ENCODE results near the gene HBG2.
"Not testable (repeated sequence)": the region's sequence is repeated elsewhere in the genome, so short reads cannot be mapped to it uniquely, and the experiment has no call there.

HBG2 gene

DNA sequence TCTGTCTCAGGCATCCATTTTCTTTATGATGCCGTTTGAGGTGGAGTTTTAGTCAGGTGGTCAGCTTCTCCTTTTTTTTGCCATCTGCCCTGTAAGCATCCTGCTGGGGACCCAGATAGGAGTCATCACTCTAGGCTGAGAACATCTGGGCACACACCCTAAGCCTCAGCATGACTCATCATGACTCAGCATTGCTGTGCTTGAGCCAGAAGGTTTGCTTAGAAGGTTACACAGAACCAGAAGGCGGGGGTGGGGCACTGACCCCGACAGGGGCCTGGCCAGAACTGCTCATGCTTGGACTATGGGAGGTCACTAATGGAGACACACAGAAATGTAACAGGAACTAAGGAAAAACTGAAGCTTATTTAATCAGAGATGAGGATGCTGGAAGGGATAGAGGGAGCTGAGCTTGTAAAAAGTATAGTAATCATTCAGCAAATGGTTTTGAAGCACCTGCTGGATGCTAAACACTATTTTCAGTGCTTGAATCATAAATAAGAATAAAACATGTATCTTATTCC lies 26.1 kb upstream of the HBG2 start:
- no peak for DNase-seq

DNA sequence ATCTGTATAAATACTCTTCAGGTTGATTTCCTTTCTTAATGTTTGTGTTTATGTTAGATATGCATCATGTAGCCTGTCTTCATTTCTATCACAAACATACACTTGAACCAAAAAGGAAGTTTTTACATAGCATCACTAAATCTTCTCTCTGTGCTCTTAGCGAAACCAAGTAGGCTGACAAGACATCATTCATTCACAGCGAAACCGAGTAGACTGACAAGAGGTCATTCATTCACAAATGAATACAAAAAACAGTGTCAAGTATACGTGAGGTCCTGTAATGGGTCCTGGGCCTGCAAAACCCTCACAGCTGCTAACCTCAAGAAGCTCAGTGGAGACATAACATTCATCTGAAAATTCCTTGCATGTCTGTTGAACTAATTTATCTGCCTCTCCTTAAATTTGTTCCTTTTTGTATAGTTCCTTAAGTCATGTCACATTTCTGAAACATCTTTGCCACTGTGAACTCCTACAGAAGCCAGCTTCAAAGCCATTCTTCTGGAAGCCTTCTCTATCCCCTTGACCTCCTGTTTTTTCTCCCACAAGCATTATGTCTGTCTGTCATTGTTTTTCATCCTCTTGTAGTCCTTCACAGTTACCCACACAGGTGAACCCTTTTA lies 25.0 kb upstream of the HBG2 start:
- DNase-seq = no peak

- DNase-seq = no peak
These were observed 23.3 kb upstream of the HBG2 start for GRCh38 chr11:5277807-5278382.

DNA sequence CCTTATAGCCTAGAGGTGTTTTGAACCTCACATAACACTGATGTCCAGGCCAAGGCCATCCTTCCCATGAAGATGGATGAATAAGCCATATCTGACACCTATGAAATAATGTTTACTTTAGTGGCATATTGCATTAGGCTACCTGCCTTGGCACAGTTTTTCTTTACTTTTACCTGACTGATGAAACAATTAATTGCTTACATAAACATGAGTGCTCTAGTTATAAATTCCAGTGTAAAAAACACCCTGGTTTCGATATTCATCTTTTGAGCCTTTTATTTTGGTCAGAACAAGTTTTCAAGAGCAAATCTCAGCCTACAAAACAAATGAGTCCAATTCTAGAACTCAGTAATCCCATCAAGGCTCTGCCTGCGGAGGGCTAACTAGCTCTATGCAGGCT lies 22.1 kb upstream of the HBG2 start:
- DNase-seq = no peak

GRCh38 chr11:5275369-5276110 lies 21.0 kb upstream of the HBG2 start:
- no peak for DNase-seq

DNA sequence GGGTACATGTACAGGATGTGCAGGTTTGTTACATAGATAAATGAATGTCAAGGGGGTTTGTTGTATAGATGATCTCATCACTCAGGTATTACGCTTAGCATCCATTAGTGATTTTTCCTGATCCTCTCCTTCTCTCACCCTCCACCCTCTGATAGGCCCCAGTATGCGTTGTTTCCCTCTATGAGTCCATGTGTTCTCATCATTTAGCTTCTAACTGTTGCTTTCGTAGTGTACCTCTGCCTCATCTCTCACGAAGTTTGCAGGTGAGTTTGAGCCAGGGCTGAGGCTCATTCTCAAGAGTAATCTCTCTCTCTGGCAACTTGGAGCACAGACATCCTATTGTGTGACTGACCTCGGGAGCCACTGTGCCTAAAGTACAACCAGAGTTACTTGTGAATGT lies 19.8 kb upstream of the HBG2 start:
- no peak for DNase-seq

DNA sequence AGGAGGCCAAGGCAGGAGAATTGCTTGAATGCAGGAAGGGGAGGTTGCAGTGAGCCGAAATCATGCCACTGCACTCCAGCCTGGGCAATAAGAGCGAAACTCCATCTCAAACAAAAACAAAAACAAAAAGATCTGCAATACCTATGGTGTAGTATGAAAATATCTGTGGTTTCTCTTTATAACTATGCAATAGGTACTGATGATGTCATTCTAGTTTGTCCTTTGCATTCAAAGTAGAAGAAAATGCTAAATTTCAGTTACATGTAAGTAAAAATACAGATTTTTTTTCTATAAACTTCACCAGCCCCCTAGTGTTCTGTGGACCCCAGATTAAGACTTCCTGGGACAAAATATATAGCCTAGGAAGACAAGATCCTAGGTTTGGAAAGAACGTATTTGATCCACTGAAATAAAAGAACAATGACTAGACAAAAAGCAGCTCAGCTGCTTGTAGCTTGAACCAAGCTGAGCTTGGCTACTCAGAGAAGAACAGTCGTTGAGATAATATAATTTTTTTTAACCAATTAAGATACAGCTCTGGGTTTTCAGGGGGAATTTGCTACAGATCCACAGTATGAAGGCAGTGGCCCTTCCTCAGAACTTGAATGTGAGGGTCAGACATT lies 17.9 kb upstream of the HBG2 start:
- no peak for DNase-seq

DNA sequence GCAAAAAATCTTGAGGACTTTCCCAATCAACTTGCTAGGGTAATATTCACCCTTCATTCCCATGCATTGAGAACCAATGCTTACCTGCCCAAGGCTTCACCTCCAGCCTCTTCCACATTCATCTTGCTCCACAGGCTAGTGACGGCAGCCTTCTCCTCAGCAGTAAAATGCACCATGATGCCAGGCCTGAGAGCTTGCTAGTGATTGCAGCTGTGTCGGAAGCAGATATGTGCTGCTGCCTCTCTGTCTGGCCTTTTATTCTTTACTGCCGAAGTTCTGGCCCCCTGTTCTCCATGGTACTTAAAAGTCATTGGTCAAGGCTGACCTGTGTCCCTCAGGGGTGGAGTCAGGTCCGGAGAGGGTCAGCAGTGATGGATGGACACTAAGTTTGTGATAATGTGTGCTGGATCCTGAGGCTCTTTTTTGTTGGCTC lies 15.2 kb upstream of the HBG2 start, which contains the start of gene HBE1:
TSS of gene HBE1 (minus strand) at position 231 of the 433 bp plus-strand sequence. CDS start at position 176, 55 bp downstream.
- no peak for DNase-seq

GRCh38 chr11:5267033-5267563 lies 12.5 kb upstream of the HBG2 start:
- no peak for DNase-seq

GRCh38 chr11:5266609-5267008 lies 12.0 kb upstream of the HBG2 start:
- DNase-seq = no peak

DNA sequence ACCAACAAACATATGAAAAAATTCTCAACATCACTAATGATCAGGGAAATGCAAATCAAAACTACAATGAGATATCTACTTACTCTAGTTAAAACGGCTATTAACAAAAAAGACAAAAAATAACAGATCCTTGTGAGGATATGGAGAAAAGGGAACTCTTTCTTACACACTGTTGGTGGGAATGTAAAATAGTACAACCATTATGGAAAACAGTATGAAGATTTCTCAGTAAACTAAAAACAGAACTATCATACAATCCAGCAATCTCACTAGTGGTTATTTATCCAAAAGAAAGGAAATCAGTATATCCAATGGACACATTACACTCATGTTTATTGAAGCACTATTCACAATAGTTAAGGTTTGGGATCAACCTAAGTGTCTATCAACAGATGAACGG lies 11.3 kb upstream of the HBG2 start:
- no peak for DNase-seq

- no peak for DNase-seq
These were observed 4.1 kb upstream of the HBG2 start for GRCh38 chr11:5258543-5259262.

DNA sequence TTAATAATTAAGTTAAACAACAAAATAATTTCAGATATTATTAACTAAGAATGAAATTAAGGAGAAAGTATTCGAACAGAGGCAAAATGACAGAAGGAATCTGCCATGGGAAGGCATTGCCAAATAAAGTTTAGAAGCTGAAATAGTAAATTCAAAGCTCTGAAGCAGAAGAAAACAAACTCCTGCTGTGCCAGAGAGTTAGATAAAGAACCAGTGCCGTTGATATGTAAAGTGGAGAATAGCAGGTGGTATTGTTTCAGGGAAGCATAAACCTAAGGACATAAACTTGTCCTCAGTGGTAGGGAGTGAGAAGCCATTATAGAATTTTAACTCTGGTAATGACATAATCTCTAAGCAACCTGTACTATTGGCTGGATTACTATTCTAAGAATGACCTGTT lies 2.7 kb upstream of the HBG2 start:
- no peak for DNase-seq

DNA sequence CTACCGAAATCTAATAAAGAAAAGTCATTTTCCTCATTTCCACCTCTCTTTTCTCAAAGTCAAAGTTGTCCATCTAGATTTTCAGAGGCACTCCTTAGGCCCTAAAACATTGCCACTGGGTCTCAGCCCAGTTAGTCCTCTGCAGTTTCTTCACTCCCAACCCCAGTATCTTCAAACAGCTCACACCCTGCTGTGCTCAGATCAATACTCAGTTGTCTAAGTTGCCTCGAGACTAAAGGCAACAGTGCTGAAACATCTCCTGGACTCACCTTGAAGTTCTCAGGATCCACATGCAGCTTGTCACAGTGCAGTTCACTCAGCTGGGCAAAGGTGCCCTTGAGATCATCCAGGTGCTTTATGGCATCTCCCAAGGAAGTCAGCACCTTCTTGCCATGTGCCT lies 558 bp downstream of the HBG2 start:
- not testable (repeated sequence) for DNase-seq

- not testable (repeated sequence) for DNase-seq
These were observed 1.1 kb downstream of the HBG2 start for GRCh38 chr11:5253440-5253839.

DNA sequence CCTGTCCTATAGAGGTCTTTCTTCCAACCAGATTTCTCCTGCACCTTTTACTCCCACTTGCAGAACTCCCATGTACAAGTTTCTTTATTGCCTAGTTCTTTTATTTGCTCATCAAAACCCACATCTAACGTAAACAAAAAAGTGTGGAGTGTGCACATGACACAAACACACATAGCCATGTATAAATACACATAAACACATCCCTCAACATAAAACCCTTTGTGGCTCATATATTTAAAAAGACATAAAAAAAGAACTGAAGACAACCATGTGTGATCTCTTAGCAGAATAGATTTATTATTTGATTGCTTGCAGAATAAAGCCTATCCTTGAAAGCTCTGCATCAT lies 1.7 kb downstream of the HBG2 start:
- DNase-seq = no peak

DNA sequence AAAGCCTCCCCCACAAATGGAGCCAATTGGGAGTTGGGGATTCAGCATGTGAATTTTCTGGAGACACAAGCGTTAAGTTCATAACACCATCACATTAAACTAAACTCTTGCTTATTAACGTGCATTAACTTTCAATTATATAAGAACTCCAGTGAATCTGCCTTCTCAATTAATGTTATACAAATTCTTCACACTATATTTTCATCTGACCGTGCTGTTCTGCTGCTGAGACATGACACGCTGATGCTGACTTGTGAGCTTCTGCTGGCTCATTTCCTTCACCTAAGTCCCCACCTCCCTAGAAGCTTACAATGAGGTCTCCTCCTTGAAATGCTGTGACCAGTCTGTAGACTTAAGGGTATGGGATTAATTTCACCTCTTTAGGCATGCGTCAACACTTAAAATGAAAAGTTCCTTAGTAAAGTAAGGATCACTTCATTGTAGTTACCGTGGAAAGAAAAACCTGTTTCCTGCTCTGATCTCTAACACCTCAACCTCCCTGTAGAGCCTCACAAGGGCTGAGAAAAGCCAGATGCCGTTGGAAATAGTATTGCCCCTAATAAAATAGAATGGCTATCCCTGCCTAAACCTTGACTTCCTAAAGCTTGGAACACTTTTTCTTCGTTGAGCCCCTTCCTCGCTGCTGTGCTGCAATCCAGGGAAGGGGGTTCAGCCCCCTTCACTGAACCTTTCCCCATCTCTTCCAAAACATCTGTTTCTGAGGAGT lies 2.2 kb downstream of the HBG2 start:
- no peak for DNase-seq

DNA sequence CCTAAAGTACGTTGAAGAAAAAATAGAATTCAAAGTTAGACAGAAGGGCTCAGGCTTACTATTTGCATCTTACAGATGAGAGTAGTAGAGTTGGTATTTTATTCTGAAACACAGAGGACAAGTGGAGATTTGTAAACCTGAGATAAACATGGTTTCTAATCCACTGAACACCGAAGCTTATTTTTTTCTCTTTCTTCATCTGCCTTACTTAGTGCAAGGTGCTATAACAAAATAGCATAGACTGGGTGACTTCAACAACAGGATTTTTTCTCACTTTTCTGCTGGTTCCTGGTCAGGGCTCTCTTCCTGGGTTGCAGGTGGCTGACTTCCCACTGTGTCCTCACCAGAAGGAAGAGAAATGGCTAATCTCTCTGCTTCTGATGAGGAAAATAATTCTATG lies 2.8 kb downstream of the HBG2 start:
- no peak for DNase-seq

DNA sequence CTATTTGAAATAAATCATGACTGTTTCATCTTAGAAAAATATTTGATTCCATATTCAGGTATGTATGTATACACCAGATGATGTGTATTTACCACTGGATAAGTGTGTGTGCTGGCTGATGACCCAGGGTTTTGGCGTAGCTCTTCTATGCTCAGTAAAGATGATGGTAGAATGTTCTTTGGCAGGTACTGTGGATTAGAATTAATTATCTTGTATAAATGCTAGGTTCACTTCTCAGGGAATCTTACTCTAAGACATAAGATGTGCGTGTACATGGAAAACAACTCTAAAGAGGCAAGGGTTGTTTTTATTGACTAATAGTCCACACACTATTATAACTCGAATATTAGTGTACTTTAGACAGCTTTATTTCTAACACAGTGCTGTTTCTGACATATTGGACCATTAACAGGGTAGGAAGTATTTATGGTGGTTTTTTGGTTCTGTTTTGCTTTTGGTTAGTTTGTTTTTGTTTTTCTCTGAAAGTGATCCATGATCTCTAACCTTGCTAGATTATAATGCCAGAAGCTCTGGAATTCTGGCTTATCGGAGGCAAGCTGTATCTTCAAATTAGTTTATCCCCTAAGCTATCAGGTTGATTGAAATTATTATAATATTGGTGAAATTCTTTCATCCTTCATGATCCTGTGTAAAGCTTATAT lies 3.9 kb downstream of the HBG2 start:
- DNase-seq = no peak

DNA sequence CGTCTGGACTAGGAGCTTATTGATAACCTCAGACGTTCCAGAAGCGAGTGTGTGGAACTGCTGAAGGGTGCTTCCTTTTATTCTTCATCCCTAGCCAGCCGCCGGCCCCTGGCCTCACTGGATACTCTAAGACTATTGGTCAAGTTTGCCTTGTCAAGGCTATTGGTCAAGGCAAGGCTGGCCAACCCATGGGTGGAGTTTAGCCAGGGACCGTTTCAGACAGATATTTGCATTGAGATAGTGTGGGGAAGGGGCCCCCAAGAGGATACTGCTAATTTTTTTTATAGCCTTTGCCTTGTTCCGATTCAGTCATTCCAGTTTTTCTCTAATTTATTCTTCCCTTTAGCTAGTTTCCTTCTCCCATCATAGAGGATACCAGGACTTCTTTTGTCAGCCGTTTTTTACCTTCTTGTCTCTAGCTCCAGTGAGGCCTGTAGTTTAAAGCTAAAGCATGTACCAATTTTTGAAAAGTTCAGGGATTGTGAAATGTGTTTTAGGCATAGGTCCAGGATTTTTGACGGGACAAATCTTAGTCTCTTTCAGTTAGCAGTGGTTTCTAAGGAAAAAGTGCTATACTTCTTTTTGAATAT lies 4.7 kb downstream of the HBG2 start, which contains the start of gene HBG1:
TSS of gene HBG1 (minus strand) at position 51 of the 590 bp plus-strand sequence. CDS start 53 bp downstream, outside the sequence.
- not testable (repeated sequence) for DNase-seq

GRCh38 chr11:5248498-5248897 lies 6.1 kb downstream of the HBG2 start:
- DNase-seq = not testable (repeated sequence)
